ENCODE data around the gene ABCC1.

- TF ChIP-seq CTCF (IDR thresholded peaks at IDR 0.05; ENCODE audit: low read depth, low read length, poor library complexity, severe bottlenecking): no peak
- TF ChIP-seq EZH2phosphoT487 (IDR thresholded peaks at IDR 0.05; ENCODE audit: borderline replicate concordance, low read length): no peak
Observed at GRCh38 chr16:15990902-15991301, 41.5 kb downstream of the ABCC1 start.

Data from DOHH2 (cell line).